Bone marrow (tissue), 2 donors: ENCODE data around the gene NUB1.

Source experiments
- DNase-seq, 2 donors: peaks; one replicate each; lab custom pipeline; 2025; lab: John Stamatoyannopoulos, UW

NUB1 gene

DNA sequence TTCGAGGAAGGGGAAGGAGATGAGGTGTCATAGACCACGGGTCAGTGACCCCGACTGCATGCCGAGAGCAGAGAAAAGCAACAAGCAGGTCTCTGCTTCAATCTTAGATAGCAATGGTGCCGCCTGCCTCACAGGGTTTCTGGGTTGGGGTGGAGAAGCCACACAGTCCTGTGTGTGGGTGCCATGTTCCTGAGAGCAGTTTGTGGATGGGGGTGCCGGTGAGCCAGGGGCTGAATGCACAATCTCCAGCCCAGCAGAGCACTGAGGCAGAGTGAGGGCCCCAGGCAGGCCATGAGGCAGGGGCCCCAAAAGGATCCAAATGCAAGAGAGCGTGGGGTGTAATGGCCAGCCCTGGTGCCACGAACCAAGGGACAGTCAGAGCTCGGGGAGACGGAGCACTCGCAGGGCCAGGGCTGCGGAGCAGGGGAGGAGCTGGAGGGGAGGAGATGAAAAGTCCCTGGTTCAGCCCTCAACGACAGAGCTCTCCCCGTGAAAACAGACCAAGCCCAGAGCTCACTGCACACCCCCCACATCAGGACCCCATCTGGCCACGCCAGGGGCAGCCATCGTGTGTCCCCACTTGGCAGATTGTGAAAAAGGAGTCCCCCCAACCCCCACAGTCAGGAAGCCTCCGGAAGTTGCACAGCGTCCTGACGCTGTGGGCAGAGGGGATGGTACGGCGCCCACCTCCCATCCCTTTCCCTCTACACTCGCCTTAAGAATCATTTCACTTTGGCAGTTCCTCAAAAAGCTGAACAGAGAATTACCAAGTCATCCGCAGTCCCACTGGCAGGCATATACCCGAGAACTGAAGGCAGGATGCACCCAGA is 48.4 kb downstream of the NUB1 start:
- no peak for DNase-seq

DNA sequence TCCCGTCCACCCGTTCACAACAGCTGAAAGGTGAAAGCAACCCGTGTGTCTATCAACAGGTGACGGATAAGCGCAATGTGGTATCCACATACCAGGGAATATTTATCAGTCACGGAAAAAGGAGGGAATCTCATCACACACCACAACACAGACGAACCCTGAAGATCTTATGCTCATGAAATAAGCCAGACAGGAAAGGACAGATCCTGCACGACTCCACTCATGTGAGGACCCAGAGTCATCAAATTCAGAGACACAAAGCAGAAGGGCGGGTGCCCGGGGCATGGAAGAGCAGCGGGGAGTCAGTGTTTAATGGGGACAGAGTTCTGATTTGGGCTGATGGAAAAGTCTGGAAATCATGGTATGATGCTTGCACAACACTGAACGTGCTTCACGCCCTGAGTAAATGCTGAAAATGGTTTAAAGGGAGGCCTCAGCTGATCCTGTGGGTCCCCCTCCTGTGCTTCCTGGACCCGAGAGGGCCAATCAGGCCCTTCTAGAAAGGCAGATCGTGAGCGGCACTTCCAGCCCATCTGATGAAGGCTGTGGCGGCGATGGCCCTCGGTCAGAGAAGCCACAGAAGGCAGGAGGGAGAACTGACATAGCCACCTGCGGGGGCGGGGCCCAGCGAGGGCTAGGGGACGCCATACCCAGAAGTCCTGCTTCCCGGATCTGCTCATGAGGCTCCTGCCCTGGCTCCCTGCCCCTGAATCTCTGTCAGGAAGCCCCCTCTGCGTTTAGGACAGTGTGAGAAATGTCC is 49.2 kb downstream of the NUB1 start:
- DNase-seq, result no peak

DNA sequence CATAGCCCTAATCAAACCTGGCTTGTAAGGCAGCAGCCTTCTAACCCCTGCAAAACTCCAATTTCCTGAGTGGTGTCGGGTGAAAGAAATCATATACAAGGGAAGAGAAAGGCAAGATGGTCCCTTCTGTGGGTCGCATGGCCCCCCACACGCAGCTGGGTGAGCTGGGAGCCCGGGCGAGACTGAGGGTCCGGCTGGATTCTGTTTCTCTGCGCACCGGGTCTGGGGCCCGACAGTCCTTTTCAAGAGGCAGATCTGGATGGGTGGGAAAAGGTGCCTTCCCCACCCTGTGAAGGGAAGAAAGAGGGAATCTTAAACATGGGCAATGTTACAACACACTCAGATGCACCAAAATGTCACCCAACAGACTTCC is 49.7 kb downstream of the NUB1 start:
- no peak for DNase-seq

DNA sequence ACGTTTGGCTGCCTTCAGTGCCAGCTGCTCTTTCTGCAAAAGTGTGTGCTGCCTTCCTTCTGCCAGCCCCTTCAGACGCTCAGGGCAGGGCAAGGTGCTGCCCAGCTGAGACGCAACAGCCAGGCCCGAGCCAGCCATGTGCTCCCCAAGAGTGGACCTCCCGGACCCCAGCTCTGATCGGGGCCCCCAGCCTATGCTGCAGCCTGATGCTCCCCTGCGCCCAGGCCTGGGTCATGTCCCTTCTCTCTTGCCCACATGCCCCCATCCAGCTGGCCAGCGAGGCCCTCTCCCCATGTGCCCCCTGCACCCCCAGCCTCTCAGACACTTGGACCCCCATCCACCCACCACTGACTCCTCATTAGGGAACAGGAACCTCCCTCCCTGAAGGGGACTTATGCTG is 50.4 kb downstream of the NUB1 start:
- DNase-seq, result no peak

DNA sequence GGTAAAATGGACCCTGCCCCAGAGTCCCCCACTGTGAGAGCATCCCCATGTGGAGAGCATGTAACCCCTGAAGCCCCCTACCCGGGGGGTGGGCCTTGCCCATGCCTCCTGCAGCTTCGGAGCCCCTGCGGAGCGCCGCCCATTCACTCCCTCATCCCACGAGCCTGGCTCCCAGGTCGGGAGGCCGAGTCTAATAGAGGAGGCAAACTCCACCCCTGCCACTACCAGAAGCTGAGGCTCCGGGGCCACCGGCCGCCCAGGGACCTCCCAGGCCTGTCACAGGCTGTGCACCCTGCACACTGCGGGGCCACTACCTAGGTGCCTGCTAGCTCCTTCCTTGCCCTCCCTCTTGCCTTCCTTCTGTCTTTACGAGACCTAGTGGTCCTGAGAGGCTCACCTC is 50.8 kb downstream of the NUB1 start:
- DNase-seq, result no peak

DNA sequence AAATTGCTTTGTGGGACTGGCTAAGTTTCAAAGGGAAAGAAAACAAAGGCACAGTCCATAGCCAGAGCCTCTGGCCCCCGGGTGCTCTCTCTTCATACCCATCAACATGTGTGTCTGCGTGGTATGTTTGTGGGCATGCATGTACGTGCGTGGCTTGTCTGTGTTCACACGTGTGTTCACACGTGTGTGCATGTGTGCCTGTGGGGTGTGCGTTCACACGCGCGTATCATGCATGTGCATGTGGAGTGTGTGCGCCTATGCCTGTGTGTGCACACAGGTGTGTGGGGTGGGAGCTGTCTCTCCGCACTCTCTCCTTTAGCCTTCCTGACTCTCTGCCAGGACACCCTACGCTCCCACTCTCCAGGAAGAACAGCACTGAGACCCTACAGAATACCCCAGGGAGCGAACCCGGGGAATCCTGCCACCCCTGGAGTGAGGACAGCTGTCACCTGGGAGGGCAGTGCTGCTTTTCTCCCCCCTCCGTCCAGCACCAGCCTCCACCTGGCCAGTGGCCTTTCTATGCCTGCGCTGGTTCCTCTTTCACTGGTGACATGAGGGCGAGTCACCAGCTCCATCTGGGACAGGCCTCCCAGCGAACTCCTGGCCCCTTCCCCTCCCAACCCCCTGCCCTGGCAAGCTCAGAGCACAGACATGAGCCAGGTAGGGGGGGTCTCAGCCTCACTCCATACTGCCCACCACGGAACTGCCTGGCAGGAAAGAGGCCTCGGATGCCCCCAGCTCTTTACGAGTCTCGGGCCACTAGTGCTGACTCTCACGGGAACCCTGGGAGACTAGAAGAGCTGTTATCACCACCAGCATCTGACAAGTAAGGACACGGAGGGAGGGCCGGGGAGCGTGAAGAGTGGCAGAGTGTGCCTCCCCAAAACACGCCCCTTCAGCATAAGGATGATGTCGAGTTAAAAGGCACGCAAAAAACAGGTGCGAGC is 51.7 kb downstream of the NUB1 start:
- no peak for DNase-seq

DNA sequence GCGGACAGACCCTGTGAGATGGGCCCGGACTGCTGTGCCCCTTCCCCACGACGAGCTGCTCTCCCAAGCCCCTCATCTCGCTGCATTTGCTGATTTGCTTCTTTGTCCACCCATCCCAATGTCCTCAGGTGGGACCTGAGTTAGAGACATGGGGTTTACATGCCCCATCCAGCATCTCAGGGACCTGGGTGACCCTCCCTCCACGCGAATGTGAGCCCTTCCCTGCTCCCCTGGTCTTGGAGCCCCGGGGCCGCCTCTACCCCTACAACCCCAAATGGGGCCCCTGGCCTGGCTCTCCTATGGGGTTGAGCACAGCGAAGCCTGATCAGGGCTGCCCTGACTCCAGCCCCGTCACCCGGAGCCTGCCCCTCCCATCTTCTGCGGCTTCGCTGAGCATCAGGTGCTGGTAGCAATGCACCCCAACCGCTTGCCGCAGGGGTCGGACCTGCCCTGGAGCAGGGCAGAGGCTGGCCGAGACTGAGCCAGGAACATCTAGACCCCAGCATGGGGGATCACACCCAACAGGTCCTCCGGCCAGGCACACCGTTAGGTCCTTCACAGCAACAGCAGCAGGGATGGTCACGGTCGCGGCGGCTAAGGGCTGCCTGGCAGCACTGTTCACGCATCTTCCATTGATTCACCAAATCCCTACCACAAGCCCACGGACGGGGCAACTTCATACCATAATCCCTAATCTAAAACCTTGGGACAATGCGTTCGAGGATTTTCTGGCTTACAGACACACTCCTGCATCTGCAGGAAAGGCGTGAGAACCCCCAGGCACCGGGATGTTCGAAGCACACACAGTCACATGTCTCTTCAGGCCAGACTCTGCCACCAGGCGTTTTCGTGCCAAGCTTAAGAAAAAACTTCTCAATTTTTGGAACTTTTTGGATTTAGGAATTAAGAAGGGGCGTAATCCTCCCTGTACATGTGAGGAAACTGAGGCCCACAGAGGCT is 52.7 kb downstream of the NUB1 start:
- no peak for DNase-seq

DNA sequence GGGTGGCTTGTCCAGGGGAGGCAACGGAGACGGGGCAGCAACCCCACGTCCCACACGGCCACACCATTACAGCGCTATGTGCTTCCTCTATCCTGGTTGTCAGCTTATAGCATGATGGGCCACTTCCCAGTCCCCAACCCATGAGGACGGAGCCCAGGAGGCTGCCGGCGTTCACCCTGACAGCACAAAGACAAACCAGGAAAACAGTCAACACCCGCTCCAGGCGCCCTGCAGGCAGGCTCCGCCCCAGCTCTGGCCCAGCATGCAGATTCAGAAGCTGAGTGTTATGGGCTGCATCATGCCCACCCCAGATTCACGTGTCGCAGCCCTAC is 53.4 kb downstream of the NUB1 start:
- no peak for DNase-seq

DNA sequence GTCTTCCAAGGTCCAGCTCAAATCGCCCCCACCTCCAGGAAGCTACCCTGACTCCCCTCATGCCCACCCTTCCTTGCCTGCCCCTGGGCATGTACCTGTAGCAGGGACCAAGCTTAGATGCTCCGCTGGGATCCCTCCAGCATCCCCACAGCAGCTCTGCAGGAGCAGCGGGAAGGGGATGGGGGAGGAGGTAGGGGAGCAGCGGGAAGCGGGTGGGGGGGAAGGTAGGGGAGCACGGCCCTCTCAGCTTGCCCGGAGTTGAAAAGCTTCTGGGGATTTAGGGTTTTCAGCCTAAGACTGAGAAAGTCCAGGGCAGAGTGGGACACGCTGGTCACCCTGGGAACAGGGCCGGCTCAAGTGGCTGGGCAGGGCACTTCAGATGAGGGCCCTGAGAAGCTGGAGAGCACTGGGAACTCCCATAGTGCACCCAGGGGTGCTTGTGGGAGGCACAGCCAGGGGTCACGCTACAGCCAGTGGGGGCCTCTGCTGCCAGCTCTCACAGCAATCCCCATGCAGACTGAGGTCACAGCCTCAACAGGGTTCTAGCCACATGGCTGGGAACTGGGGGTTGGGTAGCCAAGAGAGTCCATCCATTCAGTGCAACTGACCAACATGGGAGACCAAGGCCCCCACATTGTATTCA is 54.8 kb downstream of the NUB1 start:
- DNase-seq, result no peak

DNA sequence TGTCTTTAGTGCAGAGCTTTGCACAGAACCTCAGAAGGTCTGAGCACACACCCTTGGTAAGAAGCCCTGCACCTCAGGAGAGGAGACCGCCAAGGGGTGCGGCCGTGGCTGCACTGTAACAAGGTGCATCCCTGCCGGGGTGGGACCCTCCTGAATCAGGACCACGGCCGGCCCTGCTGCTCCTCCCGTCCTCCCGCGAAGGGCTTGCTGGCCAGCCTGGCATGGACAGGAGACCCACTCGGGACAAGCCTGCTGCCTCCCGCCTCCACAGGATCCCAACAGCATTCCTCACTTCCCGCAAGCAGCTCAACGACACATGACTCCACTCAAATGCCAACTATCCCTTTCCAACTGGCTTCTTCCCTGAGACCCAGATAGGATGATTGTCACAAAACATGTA is 55.4 kb downstream of the NUB1 start:
- no peak for DNase-seq

DNA sequence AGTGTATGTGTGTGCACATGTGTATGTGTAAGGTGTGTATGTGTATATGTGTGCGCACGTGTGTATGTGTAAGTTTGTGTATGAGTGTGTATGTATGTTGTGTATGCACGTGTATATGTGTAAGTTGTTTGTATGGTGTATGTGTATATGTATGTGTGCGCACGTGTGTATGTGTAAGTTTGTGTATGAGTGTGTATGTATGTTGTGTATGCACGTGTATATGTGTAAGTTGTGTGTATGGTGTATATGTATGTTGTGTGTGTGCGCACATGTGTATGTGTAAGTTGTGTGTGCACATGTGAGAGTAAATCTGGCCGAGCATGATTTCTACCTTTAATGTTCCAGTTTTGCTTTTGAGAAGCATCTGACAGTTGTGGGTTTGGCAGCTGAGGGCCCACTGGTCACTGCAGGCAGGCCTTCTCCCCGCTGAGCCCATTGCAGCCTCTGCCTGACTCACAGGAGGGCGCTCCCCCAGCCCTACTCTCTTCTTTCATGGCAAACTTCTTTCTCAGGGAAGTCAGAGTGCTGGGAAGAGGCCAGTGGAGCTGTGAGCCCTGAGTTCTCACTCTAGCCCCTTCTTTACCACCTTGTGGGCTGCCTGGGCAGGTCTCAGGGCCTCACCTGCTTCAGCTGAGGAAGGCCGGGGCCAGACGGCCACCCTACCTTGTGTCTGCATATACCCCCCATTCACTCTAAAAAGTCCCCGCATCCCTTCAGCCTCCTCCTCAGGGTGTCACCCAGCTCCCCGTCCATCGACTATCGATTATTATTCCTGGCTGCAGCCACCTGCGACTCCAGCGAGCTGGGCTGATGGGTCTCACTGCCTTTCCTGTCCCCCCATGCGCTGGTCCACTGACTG is 57.1 kb downstream of the NUB1 start:
- DNase-seq, result no peak

DNA sequence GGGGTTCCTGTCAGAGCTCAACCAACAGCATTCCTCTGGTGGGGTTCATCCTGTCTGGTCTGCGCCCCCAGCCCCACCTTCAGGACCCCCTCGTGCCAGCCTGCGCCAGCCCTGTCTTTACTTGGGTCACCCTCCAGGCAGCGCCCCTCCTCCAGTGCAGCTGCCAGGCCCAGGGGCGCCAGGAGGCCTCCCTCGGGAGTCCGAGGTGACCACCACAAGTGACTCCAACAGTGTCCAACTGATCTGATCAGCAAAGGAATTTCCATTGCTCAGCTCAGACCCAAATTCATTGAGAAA is 57.6 kb downstream of the NUB1 start:
- DNase-seq, result no peak

DNA sequence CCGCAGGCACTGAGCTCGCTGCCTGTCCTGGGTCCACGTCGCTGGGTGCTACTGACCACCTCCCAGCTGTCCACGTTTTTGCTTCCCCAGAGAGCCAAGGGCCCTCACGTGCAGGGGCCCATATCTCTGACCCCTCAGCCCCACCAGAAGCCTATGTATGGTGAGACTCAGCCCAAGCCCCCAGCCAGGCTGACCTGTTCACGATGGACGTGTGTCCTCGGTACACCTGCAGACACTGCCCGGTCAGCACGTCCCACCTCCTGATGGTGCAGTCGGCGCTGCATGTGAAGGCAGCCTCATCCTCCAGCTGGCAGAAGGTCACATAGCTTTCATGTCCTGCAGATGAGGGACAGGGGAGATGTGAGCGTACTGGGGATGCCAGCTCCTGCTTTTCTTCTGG is 58.3 kb downstream of the NUB1 start:
- DNase-seq, result no peak

DNA sequence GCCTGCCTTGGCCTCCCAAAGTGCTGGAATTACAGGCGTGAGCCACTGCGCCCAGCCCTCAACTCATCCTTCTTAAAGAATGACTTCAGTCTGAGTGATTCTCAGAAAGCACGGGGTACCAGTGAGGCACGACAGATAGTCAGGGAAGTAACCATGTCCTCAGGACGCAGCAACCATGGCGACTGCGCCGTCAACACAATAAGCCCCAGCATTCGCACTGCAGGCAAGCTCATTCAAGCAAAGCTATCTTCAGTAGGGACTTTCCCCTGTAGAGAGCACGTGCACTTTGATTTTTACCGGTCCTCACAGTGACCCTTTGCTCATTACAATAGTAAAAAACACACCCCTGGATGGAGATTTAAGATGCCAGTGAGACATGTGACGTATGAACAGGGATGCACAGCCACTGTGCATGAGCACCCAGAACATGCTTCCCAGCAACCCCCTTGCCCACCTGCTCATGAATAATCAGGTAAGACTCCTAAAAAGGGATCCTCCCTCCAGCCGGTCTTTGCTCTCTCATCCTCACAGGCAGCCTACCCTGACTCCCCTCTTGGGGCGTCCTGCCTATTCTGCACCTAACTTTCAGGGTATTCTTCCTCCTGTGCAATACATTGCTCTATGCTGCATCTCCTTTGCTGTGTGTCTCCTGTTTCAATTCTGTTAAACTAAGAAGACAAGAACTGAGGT is 59.2 kb downstream of the NUB1 start:
- no peak for DNase-seq

DNA sequence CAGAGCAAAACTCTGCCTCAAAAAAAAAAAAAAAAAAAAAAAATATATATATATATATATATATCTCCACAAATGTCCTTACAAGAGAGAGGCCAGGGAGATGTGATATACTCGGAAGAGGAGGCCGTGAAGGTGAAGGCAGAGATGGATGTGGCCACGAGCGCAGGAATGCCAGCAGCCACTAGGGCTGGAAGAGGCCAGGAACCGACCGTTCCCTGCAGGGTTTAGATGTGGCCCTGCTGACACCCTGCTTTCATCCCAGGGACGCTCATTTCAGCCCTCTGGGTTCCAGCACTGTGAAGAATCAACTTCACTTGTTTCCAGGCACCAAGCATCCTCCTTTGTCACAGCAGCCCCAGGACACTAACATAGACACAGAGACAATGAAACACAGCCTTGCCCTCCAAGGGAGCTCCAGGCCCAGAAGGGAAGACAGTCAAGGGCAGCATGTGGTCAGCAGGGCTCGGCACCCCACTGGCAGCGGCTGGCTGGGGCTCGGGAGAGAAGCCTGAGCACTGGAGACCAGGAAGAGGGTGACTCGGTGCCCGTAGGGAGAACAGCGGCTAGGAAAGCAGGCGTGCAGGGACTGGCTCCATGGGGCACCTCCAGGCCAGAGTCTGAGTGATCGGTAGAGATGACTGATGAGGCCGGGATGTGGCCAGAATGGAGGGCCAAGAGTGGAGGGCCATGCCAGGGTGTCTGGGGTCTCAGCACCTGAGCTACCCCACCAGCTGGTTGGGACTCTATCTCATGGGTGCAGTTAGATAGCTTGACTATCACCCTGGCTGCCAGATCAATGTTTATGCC is 60.6 kb downstream of the NUB1 start:
- no peak for DNase-seq

DNA sequence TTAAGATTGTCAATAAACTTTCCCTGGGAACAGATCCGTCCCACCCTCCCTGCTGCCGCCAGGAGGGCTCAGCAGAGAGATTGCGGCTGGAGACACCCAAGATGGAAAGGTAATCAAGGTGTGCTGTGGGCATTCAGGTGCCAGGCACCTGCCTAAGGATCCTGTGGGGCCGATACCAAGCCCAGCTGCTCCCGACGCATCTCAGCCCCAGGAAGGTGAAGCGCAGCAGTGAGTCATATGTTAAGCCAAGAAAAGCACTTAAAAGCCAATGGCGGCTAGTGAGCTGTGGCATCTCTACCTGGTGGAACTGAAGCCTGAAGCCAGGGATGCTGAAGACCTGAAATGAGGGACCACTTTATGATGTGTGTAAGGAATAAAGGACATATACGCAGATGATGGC is 62.2 kb downstream of the NUB1 start:
- DNase-seq, result no peak

DNA sequence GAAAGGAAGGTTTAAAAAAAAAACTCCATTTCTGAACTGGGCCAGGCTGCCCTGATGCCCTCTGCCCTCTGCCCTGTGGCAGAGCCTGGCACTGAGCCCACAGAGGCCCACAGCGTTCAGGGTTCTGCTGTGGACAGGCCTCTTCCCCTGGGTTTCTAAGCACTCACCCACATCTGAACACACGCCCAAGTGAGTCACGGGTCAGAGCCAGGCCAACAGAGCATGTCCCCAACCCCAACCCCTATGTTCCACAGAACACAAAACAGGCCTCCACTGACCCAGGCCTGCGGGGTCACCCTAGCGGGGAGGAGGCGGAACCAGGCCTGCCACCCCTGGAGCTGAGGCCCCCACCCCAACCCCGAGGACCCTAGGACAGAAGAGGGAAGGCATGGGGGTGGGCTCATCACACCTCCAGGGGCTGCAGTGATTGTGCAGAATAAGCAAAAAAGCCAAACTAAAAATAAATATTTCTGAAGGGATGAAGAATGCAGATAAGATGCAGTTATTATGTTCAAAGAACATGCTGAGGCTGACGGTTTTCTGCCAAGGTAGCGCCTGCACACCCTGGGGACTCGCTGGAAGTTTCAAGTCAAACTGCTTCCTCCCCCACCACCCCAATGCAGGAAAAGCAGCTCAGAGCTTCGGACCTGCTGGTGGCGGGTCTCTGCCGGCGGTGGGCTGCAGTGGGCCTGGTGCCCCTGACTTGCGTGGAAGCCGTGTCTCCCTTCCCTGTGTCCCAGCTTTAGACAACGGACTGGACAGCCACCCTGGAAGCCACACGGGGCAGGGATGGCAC is 62.8 kb downstream of the NUB1 start:
- DNase-seq, result no peak

DNA sequence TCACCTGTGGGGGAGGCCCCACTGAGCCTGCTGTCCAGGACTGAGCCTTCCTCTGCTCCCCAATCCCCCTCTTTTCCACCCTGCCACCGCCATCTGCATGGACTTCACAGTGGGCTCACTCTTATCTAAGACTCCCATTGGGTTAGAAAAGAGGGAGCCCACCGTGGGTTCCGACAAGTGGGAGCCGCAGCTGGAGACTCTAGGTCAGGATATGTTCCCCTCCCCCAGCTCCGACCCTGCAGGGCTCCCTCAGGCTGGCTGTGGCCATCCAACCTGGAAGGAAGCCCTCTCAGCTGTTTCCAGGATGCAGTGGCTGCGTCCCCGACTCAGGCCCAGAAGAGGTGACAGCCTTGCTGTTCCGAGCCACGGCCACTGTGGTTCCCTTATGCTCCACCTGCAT is 63.4 kb downstream of the NUB1 start:
- DNase-seq, result no peak
